Vagina (tissue), 2 donors: Measurements from ENCODE around the gene HM13. TPM values are rescaled to one million over a fixed set of nuclear protein-coding genes. Genes with fewer than 3 reads are reported as not detected.
"Not testable (repeated sequence)": the region's sequence is repeated elsewhere in the genome, so short reads cannot be mapped to it uniquely, and the experiment has no call there.

Experiments used
- DNase-seq, 2 donors: peaks; one replicate each; pipeline ENCODE4 v3.0.0-alpha.2; 2017; ENCODE audit errors: extremely low spot score in 2 of 2
- H3K27ac ChIP-seq: fragments of 200-600 bp; sonication (generic); one replicate; pipeline ENCODE4 v1.5.1; 2019
- H3K27me3 ChIP-seq: fragments of 200-600 bp; sonication (generic); one replicate; pipeline ENCODE4 v1.5.1; 2019
- H3K36me3 ChIP-seq, 2 donors: fragments of 200-600 bp; sonication (generic); one replicate each; pipeline ENCODE4 v1.5.1; 2017 to 2019
- H3K4me1 ChIP-seq: fragments of 200-600 bp; sonication (generic); one replicate; pipeline ENCODE4 v1.5.1; 2019
- H3K4me3 ChIP-seq, 2 donors: fragments of 200-600 bp; sonication (generic); 1 replicate in 1 of 2; 2 replicates in 1 of 2; pipeline ENCODE4 v1.5.1; 2016 to 2019
- H3K9me3 ChIP-seq: fragments of 200-600 bp; sonication (generic); one replicate; pipeline ENCODE4 v1.5.1; 2019
- POLR2A ChIP-seq, 2 donors: fragments of 450-650 bp; IDR thresholded peaks; one replicate each; pipeline ENCODE4 v1.6.1; 2017; ENCODE audit warnings: antibody characterized with exemption in 2 of 2, mild to moderate bottlenecking in 2 of 2, moderate library complexity in 2 of 2
- POLR2AphosphoS5 ChIP-seq, 2 donors: sonication (generic); formaldehyde crosslinking; IDR thresholded peaks; one replicate each; pipeline ENCODE4 v1.9.0; 2017; ENCODE audit warnings: antibody characterized with exemption in 2 of 2, mild to moderate bottlenecking in 2 of 2, low read depth in 1 of 2; ENCODE audit not compliant: insufficient read depth in 1 of 2
- intact Hi-C: fragments of 100-400 bp; cut with DNase I; formaldehyde crosslinking; loops from one replicate; pipeline ENCODE4 v1.15.1; 2023
- total RNA-seq: library from RNA; depleted of rRNA; stranded (reverse); fragments of >200 nt; gene quantifications from one replicate; pipeline ENCODE4 v1.2.3, GENCODE V29; 2016
- TF ChIP-seq, protein P1 (sequence below), 3 experiments: fragments of 450-650 bp in 2 of 3; fragments of 200-600 bp in 1 of 3; sonication (generic) in 1 of 3; IDR thresholded peaks; one replicate each; pipeline ENCODE4 v1.5.1; 2017 to 2019; ENCODE audit warnings: antibody characterized with exemption in 3 of 3, mild to moderate bottlenecking in 2 of 3, moderate library complexity in 2 of 3

The HM13 gene
- total RNA-seq, 1 donor from 2014 or later: 77.8 TPM

DNA sequence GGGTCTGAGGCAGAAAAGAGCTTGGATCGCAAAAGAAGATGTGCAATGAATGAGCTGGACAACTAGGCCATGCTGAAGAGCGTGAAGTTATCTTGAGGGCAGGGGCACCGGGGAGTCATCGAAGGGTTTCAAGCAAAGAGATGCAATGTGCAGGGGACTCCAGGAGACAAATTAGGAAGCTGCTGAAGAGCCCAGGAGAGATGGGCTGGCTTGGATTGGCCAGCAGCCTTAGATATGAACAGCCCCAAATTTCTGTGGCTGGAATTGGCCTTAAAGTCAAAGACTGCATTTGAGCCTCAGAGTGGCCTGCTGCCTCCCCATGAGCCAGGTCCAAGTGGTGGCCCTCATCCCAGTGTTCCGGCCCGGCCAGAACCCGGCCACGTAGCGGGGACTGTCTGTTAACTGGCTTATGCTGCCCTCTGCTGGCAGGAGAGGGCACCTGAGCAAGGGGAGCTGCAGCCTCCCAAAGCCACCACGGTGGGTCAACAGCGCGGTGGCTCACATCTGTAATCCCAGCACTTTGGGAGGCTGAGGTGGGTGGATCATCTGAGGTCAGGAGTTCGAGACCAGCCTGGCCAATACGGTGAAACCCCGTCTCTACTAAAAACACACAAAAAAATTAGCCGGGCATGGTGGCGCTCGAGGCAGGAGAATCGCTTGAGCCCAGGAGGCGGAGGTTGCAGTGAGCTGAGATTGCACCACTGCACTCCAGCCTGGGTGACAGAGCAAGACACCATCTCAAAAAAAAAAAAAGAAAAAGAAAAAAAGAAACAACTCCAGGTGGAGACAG lies 11.2 kb upstream of the HM13 start:
- H3K4me1 ChIP-seq, intact Hi-C loops, H3K4me3 ChIP-seq, H3K27me3 ChIP-seq, H3K9me3 ChIP-seq, H3K27ac ChIP-seq, H3K36me3 ChIP-seq, DNase-seq: not testable (repeated sequence)
- TF ChIP-seq POLR2AphosphoS5 (IDR thresholded peaks at IDR 0.05; ENCODE audit: insufficient read depth in 1 of 2, low read depth in 1 of 2): peak in 1 of 2 donors; percentile 49
- TF ChIP-seq, protein P1, sequence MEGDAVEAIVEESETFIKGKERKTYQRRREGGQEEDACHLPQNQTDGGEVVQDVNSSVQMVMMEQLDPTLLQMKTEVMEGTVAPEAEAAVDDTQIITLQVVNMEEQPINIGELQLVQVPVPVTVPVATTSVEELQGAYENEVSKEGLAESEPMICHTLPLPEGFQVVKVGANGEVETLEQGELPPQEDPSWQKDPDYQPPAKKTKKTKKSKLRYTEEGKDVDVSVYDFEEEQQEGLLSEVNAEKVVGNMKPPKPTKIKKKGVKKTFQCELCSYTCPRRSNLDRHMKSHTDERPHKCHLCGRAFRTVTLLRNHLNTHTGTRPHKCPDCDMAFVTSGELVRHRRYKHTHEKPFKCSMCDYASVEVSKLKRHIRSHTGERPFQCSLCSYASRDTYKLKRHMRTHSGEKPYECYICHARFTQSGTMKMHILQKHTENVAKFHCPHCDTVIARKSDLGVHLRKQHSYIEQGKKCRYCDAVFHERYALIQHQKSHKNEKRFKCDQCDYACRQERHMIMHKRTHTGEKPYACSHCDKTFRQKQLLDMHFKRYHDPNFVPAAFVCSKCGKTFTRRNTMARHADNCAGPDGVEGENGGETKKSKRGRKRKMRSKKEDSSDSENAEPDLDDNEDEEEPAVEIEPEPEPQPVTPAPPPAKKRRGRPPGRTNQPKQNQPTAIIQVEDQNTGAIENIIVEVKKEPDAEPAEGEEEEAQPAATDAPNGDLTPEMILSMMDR (IDR thresholded peaks at IDR 0.05): peak; percentile 90 to 99 (median 90)

DNA sequence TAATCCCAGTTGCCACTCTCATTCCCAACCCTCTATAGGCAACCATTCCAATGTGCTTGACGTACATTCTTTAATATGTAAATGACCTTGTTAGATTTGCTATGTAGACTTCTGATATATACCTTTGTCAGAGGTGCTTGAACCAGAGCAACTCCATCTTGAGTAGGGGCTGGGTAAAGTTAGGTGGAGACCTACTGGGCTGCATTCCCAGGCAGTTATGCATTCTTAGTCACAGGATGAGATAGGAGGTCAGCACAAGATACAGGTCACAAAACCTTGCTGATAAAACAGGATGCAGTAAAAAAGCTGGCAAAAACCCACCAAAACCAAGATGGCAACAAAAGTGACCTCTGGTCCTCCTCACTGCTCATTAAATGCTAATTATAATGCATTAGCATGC lies 8.3 kb upstream of the HM13 start:
- no peaks in the 10 kb centered on the region for H3K27me3 ChIP-seq
- H3K4me1 ChIP-seq: no peaks in the 10 kb centered on the region
- DNase-seq: no peak
- no peaks in the 10 kb centered on the region for H3K36me3 ChIP-seq
- H3K4me3 ChIP-seq: no peak overlapping the region
- intact Hi-C loops: no loop called here
- H3K27ac ChIP-seq: no peak overlapping the region
- TF ChIP-seq, protein P1 (IDR thresholded peaks at IDR 0.05): no peak
- TF ChIP-seq POLR2AphosphoS5 (IDR thresholded peaks at IDR 0.05; ENCODE audit: insufficient read depth in 1 of 2, low read depth in 1 of 2): no peak
- no peak for TF ChIP-seq POLR2A (IDR thresholded peaks at IDR 0.05)
- H3K9me3 ChIP-seq: no peaks in the 10 kb centered on the region

- Histone ChIP-seq H3K9me3 (no peaks in the 10 kb centered on the region), H3K4me3 (no peak overlapping the region), H3K27me3 (no peaks in the 10 kb centered on the region), H3K27ac (no peak overlapping the region), H3K4me1 (no peaks in the 10 kb centered on the region), H3K36me3 (no peaks in the 10 kb centered on the region)
- no peak for DNase-seq
- intact Hi-C loops: no loop called here
- TF ChIP-seq POLR2AphosphoS5 (IDR thresholded peaks at IDR 0.05; ENCODE audit: insufficient read depth in 1 of 2, low read depth in 1 of 2): no peak
- no peak for TF ChIP-seq POLR2A (IDR thresholded peaks at IDR 0.05)
- TF ChIP-seq, protein P1 (IDR thresholded peaks at IDR 0.05): no peak
Observed at GRCh38 chr20:31508517-31509244, 5.6 kb upstream of the HM13 start.

DNA sequence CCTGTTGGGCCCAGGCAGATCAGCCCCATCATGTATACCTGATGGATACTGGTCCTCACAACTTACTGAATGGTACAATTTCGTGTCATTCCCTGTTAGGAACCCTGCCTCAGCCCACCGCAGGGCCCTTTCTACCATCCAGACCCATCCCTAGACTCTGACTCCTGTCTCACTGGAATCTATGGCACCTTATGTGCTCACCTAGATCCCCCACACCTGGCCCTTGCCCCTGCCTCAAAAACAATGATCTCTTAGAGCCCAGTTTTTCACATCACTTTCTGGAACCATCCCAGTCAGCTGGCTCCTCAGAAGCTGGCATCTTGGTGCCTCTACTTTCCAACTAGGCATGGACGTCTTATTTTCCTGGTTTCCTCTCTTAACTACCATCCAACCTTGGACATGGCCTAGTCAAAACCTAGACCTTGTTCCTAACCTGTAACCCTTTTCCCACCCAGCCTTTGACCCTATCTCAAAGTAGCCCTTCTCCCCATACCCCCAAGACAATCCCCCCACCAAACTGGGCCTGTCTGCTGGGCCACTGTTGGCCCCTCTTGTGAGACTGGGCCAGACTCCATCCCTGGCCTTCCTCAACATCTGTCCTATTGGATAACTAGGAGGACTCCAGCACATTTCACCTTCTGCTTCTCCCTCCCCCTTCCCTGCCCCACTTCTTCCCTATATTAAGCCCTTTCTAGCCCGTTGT lies 981 bp downstream of the HM13 start:
- H3K36me3 ChIP-seq: no peaks in the 10 kb centered on the region
- TF ChIP-seq POLR2A (IDR thresholded peaks at IDR 0.05) (no peak), POLR2AphosphoS5 (IDR thresholded peaks at IDR 0.05; ENCODE audit: insufficient read depth in 1 of 2, low read depth in 1 of 2) (no peak)
- TF ChIP-seq, protein P1 (IDR thresholded peaks at IDR 0.05): no peak
- peak overlapping the region; percentile 86 to 87 for H3K4me3 ChIP-seq
- intact Hi-C loops: no loop called here
- no peak for DNase-seq
- H3K27ac ChIP-seq: peak overlapping the region; percentile 72
- no peaks in the 10 kb centered on the region for H3K9me3 ChIP-seq
- peaks cover 44% of the 10 kb centered on the region for H3K4me1 ChIP-seq
- H3K27me3 ChIP-seq: no peaks in the 10 kb centered on the region
